GM18861 (cell line): ENCODE measurements around the gene NADK2.

Experiments
- ATAC-seq: cut with Tn5 transposase; IDR thresholded peaks from one replicate; pipeline ENCODE4 v1.9.1; 2021; ENCODE audit not compliant: unreplicated experiment

The NADK2 gene

DNA sequence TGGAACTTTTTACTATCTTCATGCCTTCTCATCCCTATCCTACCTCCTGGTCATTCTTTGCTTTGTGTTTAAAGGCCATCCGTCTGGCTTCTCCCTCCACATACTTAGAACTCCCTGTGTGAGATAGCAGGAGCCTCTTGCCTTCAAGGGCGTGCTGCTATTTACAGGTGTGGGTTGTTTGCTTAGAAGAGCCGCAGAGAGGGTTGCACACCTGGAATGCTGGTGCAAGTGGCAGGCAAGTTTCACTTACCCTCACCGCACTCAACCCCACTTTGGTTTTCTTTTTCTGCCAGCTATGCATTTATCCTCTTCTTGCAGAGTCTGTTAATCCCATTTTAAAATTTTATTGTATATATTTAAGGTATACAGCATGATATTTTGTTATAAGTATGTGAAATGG, 77.3 kb downstream of the NADK2 start:
- ATAC-seq = no peak

DNA sequence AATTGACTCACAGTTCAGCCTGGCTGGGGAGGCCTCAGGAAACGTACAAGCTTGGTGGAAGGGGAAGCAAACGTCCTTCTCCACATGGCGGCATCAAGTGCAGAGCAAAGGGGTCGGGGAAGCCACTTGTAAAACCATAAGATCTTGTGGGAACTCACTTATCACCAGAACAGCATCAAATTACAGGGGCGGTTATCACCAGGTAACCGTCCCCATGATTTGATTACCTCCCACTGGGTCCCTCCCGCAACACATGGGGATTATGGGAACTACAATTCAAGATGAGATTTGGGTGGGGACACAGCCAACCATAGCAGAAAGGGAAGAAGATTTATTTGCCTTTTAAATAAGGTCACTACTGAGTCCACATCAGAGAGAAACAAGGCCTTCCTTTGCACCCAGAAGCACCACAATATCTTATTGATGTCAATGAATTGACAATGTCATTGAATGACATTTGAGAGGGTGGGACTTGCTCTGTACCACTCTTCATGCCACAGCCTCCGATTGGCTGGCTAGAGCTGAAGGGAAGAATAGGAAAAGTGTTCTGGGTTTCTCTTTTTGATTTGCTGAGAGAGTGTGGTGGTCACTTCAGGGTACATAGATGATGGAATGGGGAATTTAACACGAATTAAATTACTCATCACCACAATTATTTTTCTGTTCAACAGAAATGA, 78.8 kb downstream of the NADK2 start:
- ATAC-seq = no peak

DNA sequence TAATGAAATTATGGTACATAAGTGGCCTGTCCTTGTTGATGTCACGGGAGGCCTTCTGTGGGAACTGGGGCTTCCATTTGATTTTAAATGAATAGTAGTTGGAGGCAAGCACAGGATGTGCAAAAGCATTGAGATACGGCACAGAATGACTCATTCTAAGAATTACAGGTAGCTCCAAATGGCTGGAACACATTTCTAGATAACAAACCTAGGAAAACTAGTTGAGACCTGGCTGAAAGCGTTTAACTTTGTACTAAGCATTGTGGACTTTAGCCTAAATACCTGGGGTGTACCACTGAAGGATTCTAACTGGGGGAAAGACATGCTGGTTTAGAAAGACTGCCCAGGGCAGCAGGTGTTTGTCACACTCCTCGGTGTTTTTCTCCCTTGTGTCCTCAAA, 80.4 kb downstream of the NADK2 start:
- ATAC-seq = no peak

DNA sequence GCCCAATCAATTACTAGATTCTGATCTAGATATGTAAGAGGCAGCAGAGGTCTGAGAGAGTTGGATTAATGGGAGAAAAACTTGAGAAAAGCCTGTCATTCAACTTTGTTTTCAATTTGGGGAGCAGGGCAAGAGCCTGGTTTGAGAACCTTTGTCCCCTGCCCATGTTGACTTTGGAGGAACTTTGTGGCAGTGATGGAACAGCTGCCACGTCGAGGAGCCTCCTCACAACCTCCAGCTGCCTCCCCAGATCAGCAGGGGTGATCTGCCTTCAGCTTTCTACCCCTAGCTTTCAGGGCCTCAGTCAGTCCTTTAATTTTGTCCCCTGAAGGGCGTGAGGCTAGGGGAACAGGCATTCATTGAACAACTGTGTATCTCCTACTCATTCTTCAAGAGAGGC, 81.1 kb downstream of the NADK2 start:
- no peak for ATAC-seq

DNA sequence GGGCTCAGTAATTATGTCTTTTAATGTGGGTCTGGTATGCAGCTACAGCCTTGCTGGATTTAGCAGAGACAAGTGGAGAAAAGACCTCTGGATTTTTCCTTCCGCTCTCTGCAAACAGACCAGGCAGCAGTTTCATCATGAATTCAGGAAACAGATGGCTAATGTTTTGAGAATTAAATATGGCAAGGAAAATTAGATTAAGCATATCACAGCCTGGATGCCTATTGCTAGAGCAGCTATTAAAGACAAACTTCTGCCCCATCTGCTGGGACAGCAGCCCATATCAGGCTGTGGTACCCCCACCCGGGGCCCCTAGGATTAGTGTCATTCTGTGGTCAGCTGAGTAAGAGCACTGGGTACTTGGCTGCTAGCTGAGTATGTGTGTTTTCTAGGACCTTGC, 83.6 kb downstream of the NADK2 start:
- no peak for ATAC-seq

DNA sequence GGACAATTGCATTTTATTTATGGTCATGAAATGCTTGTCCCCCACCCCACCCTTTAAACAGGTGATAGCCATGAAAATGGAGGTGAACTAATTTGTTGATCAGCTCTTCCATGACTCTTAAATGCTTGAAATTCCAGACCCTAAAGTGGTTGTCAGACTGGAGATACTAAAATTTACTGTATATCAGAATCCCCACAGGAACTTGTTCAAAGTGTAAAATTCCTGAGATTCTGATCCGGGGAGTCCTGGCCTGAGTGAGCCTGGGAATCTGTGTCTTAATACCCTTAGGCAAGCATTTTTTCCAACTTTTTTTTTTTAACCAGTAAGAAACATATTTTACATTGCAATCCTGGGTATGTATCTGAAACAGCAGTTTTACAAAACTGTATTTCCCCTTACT, 85.1 kb downstream of the NADK2 start:
- ATAC-seq = no peak

DNA sequence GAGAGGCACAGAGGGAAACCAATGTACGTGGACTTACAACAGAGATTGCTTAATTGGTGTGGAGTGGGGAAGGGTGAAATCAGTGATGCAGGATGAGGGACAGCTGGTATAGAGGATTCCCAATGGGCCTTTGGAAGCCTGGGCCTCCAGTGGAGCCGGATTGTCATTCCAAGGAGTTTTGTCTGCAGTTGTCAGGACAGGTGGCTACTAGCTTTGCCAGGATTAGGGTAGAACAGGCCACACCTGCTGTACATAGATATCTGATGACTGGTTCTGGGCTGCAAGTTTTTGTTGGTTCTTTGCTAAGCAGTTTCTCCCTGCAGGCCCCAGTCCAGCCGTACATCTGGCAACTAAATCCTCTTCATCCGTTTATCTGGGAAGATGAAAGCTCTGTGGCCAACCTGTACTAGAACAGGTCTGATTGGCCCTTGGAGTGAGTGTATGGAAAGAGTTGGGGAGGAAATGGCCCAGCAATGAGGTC, 85.6 kb downstream of the NADK2 start:
- ATAC-seq = no peak

DNA sequence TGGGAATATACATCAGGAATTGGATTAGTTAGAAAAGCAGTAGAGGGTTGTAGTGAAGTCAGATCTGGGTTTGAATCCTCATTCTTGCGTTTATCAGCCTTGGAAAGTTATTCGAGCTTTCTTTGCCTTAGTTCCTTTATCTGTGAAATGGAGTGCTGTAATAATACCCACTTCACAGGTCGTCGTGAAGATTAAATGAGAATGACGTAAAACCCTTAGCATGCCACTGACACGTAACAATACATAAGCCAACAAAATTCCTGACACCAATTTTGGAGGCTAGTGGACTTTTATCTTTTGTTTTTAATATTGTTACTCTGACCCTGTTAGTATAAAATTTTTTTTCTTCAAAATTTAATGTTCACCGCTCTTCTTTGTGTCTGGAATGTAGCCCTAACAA, 86.4 kb downstream of the NADK2 start:
- ATAC-seq = no peak

DNA sequence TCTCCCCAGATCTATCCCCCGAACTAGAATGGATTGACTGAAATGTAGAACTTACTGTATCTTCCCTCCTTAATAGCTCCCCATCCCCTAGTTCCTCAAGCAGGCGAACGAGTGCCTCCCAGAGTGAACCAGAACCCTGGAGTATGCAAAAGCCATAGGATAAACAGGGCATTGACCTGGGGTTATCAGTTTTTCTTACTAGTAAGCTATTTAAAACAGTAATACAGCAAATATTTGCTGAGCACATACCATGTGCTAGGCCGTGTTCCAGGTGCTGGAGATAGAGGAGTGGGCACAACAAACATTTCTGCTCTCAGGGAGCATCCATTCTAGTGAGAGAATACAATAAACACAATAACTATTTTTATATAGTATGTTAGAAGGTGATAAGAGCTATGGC, 88.0 kb downstream of the NADK2 start:
- ATAC-seq = no peak

DNA sequence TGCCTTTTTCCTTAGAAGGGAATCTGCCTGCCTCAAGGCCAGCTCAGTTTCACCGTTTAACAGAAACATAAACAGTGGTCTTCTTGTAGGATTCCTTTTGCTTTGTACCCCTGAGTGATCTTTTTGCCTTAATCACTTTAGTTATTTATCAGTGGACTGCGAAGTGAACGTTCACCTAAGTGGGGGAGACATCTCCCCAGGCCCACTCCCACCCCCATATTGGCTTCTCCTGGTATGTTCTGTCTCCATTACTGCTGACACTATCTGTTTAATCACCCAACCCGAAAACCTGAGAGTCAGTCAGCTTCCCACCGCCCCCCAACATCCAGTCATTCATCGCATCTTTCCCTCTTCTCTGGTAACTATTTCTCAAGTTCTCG, 88.4 kb downstream of the NADK2 start:
- no peak for ATAC-seq

DNA sequence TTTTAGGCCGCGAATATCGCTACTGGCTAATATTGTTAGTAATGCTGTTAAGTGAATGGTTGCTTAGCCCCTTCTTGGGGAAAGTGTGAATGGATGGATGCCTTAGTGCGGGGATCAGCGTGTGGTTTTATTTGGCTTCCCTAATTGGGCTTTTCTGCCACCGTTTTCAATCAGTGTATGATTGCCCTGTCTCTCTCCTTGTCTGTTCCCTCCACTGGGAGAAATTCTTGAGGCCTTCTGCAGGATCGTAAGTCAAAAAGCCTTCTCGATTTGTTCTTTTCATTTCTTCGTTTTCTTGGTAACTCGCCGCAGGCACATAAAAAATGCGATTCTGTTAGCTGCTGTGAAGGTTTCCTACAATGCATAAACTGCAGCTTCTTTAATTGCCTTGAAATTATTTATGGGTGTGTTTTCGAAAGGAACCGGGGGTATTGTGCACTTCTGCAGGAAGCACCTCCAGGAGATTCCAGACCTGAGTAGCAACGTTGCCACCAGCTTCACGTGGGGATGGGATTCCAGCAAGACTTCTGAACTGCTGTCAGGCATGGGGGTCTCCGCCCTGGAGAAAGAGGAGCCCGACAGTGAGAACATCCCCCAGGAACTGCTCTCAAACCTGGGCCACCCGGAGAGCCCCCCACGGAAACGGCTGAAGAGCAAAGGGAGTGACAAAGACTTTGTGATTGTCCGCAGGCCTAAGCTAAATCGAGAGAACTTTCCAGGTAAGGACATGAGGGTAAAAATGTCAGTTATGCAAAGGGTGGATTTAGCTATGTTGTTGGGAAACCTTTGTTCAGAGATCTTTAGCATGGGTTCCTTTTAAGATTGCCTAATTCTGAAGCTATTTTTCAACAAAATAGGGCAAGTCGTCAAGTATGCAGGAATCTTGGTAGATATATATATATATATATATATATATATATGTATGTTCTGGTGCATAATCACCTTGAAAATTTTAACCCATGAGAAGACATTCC, 89.1 kb downstream of the NADK2 start:
- ATAC-seq = peak; percentile 2

DNA sequence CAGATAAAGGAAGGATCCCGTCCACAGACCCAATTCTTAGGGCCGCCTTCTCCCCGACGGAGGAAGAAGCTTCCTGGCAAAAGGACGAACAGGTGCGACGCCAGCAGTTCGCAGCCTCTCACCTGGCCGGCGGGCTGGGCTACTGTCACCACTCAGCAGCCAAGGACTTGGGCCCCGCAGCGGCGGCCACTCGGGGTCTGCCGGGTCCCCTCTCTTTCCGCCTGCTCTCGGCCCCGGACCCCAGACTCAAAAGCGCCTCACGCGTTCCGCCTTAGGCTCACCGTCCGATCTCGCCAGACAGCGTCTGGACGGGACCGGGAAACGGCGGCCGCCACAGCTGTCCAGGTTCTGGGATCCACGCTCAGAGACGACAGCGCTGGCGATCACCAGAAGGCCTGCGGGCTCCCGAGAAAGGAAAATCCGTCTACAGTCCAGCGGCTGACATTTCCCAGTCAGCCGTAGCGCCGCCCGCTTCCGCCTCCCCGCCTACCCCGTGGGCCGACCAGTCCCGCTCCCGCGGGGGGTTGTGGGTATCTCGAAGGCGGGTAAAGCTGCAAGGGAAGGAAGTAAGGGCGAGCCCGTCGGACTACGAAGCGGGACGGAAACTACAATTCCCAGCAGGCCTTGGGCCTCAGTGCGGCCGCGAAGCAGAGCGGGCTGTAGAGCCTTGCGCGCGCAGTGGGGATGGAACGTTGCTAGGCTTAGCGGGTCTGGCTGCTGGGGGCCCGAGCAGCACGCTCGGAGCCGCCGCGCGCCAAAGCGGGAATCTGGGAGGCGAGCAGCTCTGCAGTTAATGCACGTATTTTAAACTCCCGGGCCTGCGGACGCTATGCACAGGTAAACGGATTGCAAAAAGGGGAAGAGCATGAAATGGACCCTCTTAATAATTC, 90.0 kb downstream of the NADK2 start, which contains the start of the genes LMBRD2 and SKP2:
TSS of gene LMBRD2 (minus strand) at position 454 of the 890 bp plus-strand sequence. CDS start 8,538 bp downstream, outside the sequence.
TSS of gene SKP2 (plus strand) at position 678 of the 890 bp plus-strand sequence. CDS start at position 830, 152 bp downstream.
- peak; percentile 99 for ATAC-seq

DNA sequence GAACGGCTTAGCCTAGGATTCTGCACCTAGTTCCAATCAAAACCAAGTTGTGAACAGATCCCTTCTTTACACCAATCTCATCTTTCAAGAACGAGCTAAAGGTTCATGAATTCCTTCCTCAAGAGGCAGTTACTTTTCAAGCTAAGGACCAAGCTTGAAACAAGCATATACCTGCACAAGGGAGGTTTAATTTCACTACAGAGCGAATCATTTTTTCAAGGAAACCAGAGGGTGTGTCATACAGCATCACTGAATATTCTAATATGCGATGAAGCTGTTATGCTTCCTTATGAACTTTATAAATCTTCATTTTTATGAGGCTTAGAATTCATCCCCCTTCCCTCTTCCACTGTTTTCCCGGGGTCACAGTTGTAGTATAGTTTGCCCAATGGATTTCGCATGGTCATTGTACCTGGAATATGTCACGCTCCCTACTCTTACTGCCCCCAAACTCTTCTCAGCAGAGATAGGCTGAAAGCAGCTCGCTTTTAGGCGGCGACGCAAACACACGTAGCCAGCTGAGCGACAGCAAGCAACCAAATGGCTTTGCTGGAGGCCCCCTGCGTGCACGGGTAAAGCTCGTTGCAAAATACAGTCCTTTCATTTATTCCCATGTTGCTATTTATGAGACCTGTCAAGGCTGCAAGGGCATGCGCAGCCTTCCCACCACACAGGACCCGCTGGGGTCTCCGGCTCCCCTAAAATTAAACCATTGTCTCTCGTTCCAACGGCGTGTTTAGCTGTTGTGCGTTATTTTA, 90.9 kb downstream of the NADK2 start:
- ATAC-seq = no peak

DNA sequence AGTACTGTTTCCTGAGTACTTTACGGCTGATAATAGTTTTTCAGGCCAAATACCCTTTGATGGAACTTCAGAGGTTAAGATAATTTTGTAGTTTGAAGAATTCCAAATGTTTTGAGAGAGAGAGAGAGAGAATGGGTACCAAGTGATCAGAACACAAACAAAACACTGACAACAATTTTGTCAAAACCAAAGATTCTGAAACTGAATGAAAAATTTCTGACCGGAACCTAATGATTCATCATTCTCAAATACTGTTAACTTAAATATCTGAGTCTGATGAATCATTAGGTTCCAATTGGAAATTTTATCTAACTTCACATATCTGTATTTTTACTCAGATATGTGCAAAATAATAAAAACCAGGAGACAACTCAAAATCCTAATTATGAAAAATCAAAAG, 94.0 kb downstream of the NADK2 start:
- ATAC-seq = no peak

DNA sequence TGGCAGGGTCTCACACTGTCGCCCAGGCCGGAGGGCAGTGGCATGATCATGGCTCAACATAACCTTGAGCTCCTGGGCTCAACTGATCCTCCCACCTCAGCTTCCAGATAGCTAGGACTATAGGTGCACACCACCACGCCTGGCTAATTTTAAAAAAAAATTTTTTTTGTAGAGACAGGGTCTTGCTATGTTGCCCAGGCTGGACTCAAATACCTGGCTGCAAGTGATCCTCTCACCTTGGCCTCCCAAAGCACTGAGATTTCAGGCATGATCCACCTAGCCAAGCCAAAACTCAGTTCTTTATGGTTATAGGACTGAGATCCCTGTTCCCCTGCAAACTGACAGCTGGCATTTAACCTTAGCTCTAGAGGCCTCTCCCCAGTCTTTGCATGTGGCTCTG, 95.3 kb downstream of the NADK2 start:
- no peak for ATAC-seq

DNA sequence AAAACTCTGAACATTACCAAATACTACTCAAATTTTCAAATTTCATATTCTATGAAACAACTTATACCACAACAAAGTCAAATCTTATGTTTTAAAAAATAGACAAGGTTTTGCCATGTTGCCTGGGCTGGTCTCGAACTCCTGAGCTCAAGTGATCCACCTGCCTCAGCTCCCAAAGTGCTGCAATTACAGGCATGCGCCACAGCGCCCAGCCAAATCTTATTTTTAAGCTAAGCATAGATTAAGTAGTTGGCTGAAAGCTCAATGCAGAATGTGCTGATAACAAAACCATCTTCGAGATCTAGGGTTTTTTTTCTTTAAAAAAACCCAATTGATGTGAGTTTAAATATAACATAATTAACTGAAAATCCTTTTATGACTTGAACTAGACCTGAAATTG, 96.4 kb downstream of the NADK2 start:
- ATAC-seq = no peak
